Retinal pigment epithelial cell (primary cell): ENCODE results near the gene ZNF486.
A peak's percentile ranks its signal among the peaks of the same experiment; 100 is the strongest.
"Not testable (repeated sequence)": the region's sequence is repeated elsewhere in the genome, so short reads cannot be mapped to it uniquely, and the experiment has no call there.

Experiments
- DNase-seq: peaks from one replicate; pipeline ENCODE4 v3.0.0-alpha.2; 2010; ENCODE audit warnings: low read depth
- H3K4me3 ChIP-seq: 2 replicates; pipeline ENCODE4 v1.5.1; 2011; ENCODE audit warnings: mild to moderate bottlenecking, low read length, control low read depth, moderate library complexity
- CTCF ChIP-seq: conservative IDR thresholded peaks from 2 replicates; pipeline ENCODE4 v1.5.1; 2011; ENCODE audit warnings: low read depth, low read length, control low read depth, inconsistent platforms

The ZNF486 gene

DNA sequence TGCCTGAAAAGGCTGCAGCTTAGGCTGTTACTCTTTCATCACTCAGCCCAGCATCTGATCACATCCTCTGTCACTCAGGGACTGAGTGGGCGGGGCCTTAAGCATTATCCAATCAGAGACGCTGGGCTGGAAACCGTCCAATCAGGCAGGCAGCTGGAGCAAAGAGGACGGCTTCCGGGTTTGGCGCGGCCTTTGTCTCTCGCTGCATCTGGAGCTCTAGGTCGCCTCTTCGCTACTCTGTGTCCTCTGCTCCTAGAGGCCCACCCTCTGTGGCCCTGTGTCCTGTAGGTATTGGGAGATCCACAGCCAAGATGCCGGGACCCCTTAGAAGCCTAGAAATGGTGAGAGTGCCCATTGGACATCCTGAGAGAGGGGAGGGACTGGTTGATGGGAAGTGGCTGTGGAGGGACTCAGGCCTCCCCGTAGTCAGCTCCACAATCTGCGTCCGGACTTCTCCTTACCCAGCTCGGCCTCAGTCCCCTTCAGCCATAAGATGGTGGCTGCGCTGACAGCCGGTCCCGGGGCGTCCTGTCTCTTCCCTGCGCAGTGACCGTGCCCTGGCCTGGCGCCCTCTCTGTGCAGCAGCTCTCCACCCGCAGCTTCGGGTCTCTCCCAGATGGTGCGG, at the start of gene ZNF486:
Gene ZNF486, plus strand, starts transcription at position 195 of the 625 bp plus-strand sequence. Its CDS starts 117 bp downstream, at position 312.
- DNase-seq = peak; percentile 90
- peak within 1 kb of the TSS; percentile 96 for H3K4me3 ChIP-seq
- no peak for TF ChIP-seq CTCF

- DNase-seq, H3K4me3 ChIP-seq: not testable (repeated sequence)
These were observed 48.8 kb upstream of the ZNF486 start for GRCh38 chr19:20118064-20118839.

GRCh38 chr19:20124879-20125278, 42.1 kb upstream of the ZNF486 start:
- DNase-seq = no peak
- TF ChIP-seq CTCF = no peak
- no peak overlapping the region for H3K4me3 ChIP-seq

- DNase-seq, H3K4me3 ChIP-seq: not testable (repeated sequence)
These were observed 34.1 kb upstream of the ZNF486 start for GRCh38 chr19:20132933-20133332.

DNA sequence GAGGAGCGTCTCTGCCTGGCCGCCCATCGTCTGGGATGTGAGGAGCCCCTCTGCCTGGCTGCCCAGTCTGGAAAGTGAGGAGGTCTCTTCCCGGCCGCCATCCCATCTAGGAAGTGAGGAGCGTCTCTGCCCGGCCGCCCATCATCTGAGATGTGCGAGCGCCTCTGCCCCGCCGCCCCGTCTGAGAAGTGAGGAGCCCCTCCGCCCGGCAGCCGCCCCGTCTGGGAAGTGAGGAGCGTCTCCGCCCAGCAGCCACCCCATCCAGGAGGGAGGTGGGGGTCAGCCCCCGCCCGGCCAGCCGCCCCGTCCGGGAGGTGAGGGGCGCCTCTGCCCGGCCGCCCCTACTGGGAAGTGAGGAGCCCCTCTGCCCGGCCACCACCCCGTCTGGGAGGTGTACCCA, 29.3 kb upstream of the ZNF486 start:
- DNase-seq, H3K4me3 ChIP-seq: not testable (repeated sequence)

GRCh38 chr19:20151617-20152145, 15.3 kb upstream of the ZNF486 start:
- H3K4me3 ChIP-seq = no peak overlapping the region
- no peak for DNase-seq
- TF ChIP-seq CTCF = no peak

- not testable (repeated sequence) for H3K4me3 ChIP-seq, DNase-seq
These were observed 14.5 kb upstream of the ZNF486 start for GRCh38 chr19:20152506-20152905.

- TF ChIP-seq CTCF = no peak
- no peak for DNase-seq
- H3K4me3 ChIP-seq = no peak overlapping the region
These were observed 13.7 kb upstream of the ZNF486 start for GRCh38 chr19:20153281-20153680.

DNA sequence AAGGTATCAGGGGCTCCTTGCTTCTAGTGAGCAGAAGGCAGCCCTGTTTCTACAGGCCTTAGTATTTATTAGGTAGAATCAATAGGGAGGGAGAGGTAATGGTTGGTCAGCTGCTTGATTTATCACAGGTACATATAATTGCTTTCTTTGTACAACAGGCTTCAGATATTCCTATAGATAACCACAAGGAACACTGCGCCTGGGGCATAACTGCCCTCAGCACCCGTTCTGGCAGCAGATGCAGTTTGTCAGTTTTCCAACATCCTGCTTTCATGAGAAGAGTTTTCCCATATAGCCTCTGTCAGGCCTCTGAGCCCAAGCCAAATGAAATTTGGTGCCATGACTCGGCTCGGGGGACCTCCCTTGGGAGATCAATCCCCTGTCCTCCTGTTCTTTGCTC, 12.4 kb upstream of the ZNF486 start:
- DNase-seq = no peak
- no peak overlapping the region for H3K4me3 ChIP-seq
- no peak for TF ChIP-seq CTCF
